Activated CD8-positive, alpha-beta memory T cell treated with anti-CD3 and anti-CD28 coated beads, Interleukin-2, amount 50 U/mL, for 24 hours (primary cell): ENCODE measurements around the gene ZSCAN31.
"Not testable (repeated sequence)": the region's sequence is repeated elsewhere in the genome, so short reads cannot be mapped to it uniquely, and the experiment has no call there.

ENCODE experiments used
- DNase-seq: peaks from one replicate; pipeline ENCODE4 v3.0.0-alpha.2; 2020; ENCODE audit errors: extremely low read depth

ZSCAN31 gene

DNA sequence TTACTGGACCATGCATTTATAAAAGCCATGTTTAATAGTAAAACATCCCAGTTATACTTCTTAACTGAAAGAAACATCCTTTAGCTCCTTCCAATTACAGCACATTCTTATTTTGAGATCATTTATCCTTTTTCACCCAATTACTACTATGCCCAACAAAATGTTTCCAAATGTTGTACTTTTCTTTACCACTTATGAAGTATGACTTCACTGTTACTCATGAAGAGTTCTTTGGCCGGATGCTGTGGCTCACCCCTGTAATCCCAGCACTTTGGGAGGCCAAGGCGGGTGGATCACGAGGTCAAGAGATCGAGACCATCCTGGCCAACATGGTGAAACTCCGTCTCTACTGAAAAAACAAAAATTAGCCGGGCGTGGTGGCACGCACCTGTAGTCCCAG lies 18.1 kb downstream of the ZSCAN31 start:
- DNase-seq = not testable (repeated sequence)

DNA sequence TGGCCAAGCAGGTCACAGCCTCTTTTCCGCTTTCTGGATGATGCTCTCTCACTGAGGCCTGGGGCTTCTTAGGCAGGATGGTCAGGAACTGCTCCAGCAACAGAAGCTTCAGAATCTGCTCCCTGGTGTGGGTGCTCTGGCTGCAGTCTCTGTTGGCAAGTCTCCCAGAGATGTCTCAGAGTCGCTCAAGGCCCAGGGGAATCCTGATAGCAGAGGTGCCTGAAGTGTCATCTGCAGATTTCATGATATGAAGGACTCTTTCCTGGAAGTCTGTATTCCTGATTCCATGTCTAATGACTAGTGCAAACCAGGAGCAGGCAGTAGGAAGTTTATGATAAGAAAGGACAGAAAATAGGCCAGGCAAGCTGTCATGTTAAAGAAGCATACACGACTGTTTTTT lies 20.3 kb downstream of the ZSCAN31 start:
- DNase-seq = no peak

DNA sequence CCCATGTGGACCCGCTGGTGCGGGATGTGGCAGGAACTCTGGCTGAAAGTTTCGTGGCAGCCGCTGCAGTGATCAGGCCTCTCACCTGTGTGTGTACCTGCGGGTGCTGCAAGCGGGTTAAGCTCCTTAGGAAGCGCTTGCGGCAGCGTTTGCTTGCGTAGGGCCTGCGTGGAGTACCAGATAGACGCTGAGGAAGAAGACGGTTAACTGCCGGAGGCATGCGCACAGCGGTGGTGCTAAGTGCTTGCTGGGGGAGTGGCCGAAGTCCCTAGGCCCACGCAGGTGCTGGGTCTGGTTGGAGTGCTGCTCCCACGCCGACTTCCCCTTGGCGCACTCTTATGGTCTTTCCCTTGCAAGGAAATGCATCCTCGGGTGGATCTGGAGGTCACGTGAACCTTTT lies 23.0 kb downstream of the ZSCAN31 start:
- DNase-seq = no peak

DNA sequence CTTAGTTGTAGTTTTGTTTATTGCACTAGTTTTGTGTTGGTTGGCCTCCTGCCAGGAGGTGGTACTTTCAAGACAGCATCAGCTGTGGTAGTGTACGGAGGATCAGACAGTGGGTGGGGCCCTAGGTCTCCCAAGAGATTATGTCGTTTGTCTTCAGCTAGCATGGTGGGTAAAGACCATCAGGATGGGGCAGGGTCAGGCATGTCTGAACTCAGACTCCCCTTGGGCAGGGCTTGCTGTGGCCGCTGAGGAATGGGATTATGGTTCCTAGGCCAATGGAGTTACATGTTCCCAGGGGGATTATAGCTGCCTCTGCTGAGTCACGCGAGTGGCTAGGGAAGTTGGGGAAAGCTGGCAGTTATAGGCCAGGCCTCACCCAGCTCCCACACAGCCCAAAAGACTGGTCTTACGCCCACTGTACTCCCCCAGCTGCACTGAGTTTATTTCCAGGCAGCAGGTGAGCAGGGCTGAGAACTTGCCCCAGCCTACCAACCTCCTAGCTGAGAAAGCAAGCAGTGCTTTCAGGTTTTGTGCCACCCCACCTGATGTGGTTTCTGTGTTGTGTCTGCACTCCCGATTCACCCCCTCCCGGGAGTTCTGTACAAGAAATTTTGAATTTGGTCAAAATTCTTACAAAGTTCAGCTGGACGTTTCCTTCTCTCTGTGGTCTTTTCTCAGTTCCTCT lies 24.7 kb downstream of the ZSCAN31 start:
- DNase-seq = no peak

DNA sequence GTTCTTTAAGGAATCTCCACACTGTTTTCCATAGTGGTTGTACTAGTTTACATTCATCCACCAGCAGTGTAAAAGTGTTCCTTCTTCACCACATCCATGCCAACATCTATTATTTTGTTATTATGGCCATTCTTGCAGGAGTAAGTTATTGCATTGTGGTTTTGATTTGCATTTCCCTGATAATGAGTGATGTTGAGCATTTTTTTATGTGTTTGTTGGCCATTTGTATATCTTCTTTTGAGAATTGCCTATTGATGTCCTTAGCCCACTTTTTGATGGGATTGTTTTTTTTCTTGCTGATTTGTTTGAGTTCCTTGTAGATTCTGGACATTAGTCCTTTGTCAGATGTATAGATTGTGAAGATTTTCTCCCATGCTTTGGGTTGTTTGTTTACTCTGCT lies 29.6 kb downstream of the ZSCAN31 start:
- not testable (repeated sequence) for DNase-seq

DNA sequence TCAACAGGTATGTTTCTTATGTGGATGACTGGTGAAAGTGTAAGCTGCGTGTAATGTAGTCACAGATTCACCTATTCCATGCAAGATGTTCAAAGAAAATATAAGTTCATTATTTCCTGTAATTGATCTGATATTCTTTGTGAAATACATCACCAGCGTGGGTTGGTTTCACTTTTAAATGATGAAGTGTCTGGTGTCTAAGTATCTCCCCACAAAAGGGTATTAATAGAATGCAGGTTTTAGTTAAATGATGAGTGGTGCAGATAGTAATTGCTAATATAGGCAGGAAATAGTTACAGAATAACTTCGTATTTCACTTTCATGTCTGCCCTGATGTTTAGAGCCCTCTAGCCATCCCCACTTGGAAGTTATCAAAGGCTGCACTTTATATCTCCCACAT lies 32.4 kb downstream of the ZSCAN31 start:
- no peak for DNase-seq

DNA sequence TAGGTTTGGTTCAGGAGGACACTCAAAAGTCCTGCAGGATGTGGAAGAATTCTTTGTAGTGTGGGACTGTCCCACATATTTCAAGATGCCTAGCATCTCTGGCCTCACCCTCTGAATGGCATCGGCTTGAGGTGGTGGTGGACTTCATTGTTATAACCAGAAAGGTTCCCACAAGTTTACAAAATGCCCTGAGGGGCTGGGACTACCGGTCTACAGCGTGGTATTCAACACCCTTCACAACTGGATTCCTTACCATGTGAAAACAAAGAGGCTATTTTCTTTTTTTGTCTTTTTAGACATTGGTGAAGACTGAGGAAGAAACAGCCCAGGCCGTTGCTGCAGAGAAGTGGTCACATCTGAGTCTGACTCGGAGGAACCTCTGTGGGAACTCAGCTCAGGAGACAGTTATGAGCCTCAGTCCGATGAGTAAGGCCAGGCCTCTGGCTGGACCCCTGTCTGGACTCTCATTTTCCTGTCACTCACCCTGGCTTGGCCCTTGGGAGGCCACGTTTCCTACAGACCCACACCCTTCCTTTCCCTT lies 39.4 kb downstream of the ZSCAN31 start:
- DNase-seq = no peak

DNA sequence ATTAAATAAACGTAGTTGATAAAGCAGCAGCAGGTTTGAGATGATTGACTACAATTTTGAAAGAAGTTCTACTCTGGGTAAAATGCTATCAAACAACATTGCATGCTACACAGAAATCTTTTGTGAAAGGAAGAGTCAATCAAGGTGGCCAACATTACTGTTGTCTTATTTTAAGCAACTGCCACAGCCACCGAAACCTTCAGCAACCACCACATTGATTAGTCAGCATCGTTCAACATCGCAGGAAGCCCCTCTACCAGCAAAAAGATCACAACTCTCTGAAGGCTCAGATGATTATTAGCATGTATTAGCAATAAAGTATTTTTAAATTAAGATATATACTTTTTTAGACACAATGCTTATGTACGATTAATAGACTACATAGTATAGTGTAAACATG lies 40.6 kb downstream of the ZSCAN31 start:
- DNase-seq = no peak

DNA sequence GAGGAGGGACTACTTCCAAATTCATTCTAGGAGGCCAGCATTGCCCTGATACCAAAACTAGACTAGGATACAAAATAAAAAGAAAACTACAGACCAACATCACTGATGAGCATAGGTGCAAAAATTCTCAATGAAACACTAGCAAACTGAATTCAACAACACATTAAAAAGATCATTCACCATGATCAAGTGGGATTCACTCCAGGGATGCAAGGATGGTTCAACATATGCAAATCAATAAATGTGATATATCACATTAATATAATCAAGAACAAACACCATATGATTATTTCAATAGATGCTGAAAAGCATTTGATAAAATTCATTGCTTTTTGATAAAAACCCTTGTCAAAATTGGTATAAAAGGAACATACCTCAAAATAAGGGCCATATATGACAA lies 44.4 kb downstream of the ZSCAN31 start:
- DNase-seq = no peak

DNA sequence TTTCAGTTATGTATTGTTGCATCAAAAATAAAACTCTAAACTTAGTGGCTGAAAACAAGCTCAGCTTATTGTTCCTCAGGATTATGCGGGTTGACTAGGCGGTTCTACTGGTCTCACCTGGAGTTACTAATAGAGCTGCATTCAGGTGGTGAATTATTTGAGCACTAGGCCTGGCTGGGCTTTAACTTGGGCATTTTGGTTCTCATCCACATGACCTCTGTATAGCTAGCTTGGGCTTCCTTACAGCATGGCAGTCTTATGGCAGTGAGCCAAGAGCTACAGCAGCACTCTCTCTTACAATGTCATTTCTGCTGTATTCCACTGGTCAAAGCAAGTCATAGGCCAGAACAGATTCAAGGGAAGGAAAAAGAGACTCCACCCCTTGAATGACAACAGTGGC lies 53.0 kb downstream of the ZSCAN31 start:
- DNase-seq = no peak

DNA sequence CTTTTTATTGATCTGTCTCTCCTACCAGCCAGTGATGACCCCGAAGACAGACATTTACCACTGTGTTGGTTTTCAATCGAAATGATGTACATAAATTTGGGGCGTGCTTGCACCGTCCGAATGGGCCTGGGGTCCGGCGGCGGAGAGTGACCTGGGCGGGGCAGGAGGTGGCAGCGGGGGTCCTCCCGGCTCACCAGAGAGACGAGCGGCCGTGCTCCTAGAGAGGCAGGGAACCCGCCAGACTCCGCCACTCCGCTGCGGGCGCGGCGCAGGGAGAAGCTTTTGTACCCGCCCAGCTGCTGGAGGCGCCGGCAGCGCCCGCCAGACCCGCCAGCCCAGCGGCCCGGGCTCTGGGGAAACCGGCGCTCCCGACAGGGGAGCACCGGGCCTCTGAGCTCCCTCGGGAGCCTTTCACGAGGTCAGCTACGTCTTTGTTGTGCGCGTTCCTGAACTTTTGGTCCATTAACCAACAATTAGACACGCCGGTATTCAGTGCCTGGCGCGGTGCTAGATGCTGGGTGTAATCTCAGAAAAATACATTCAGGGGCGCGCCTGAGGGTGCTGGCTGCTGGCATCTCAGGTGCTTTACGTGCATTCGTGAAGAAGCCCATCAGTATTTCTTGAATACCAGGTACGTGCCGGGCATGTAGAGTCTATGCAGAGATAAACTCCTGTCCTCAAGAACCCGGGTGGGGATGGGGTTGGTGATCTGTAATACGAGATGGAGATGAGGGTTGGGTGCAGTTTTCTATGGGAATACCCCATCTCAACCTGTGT lies 54.5 kb downstream of the ZSCAN31 start, which contains the start of gene PGBD1:
TSS of gene PGBD1 (plus strand) at position 285 of the 777 bp plus-strand sequence. CDS start 2,242 bp downstream, outside the sequence.
- no peak for DNase-seq

DNA sequence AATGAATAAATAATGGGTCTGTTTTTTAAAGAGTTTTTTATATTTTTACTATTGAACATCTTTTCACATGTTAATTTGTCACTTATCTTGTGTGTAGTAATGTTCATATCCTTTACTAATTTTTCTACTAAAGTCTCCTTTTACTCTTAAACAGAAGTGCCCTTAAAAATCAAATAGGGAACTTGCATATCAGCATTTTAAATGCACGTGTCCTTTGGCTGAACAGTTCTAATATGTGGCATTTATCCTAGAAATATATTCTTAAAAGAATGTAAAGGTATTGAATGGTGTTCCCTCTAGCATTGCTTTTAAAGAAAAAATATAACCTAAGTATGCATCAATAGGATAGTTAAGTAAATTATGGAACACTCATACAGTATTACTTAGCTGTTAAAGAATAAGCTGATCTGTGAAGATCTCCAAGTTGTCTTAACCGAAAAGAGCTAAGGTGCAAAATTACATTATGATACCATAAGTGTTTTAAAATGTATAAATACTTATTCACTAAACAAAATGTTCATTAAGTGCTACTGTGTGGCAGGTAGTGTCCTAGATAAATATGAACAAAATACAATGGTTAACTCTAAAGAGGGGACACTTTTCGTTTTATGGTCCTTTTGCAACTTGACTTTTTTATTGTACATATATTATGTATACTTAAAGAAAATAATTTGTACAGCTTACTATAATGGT lies 55.2 kb downstream of the ZSCAN31 start:
- no peak for DNase-seq

DNA sequence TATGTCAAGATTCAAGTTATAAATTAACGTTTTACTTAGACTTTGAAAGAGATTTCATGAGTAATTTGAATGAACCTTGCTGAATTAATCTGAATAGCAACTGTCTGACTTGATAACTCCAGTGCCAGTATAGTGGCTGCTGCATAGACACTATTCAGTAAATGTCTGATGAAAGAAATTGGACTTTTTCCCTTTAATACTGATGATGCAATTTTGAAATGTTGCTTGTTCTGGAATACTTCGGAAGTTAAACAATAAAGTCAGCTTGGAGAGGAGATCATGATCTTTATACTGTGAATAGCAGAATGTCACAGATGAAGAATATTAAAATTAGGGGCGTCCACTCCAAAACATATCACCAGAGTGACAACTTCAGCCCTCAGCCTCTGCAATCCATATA lies 58.2 kb downstream of the ZSCAN31 start:
- no peak for DNase-seq

DNA sequence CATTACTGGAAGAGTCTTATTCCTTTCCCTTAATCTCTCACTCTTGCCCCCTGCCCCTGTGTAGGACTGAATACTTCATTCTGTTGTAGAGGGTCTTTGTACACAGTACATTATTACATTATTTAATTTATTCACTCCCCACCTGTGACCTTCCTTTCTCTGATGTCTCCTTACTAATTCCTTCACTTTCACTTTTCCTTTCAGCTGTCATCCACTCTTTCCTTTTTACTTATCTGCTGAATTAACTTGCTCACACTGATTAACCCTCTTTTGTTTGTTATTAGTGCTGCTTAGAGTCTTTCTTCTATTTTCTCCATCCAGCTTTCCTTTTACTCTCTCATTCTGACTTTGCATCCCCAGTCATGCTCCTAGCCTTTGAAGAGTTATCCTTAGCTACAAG lies 61.1 kb downstream of the ZSCAN31 start:
- DNase-seq = no peak
